Neural progenitor cell (in vitro differentiated cells): ENCODE results near the gene AFF2.

Experiments used
- EZH2 ChIP-seq: fragments of 200-600 bp; sonication (generic); IDR thresholded peaks from 2 replicates; pipeline ENCODE4 v1.6.1; 2017; ENCODE audit warnings: antibody characterized with exemption, mild to moderate bottlenecking, moderate library complexity
- TF ChIP-seq, protein P1 (sequence below): fragments of 200-600 bp; sonication (generic); IDR thresholded peaks from 2 replicates; pipeline ENCODE4 v1.5.1; 2017; ENCODE audit warnings: antibody characterized with exemption, mild to moderate bottlenecking

DNA sequence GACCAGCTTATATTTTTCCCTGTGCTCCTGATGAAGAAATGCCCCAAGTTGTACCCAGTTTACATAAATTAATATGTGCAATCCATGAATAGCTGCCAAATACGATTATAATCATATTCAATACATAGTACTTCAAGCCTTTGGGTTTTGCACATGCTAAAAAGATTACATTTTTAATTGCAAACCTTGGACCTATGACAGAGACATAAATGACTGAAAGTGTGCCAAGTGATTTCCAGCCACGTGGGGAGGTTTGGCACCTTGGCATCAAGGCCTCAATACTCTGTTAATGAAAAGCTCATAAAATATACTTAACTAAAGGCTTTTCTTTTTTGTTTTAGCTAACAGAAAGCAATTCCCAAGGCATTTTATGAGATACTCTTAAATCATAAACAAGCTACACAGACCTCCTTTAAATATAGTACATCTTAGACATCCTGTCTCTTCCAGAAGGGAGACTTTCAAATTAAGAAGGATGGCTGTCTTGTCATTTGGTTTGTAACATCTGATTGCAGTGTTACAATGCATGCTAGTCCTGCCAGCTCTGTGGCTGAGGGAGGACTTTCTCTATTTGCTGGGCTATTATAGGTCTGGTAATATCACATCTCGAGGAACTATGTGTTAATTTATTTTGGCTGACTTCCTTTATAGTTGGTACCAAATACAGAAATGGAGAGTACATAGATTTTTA lies 404.1 kb downstream of the AFF2 start:
- TF ChIP-seq, protein P1, sequence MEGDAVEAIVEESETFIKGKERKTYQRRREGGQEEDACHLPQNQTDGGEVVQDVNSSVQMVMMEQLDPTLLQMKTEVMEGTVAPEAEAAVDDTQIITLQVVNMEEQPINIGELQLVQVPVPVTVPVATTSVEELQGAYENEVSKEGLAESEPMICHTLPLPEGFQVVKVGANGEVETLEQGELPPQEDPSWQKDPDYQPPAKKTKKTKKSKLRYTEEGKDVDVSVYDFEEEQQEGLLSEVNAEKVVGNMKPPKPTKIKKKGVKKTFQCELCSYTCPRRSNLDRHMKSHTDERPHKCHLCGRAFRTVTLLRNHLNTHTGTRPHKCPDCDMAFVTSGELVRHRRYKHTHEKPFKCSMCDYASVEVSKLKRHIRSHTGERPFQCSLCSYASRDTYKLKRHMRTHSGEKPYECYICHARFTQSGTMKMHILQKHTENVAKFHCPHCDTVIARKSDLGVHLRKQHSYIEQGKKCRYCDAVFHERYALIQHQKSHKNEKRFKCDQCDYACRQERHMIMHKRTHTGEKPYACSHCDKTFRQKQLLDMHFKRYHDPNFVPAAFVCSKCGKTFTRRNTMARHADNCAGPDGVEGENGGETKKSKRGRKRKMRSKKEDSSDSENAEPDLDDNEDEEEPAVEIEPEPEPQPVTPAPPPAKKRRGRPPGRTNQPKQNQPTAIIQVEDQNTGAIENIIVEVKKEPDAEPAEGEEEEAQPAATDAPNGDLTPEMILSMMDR, result no peak
- TF ChIP-seq EZH2, result no peak
